OCI-LY1 (cell line): ENCODE measurements around the gene LRFN2.

Experiments used
- H2AFZ ChIP-seq: fragments of 200-600 bp; sonication (generic), shearing (Covaris generic); 2 replicates; pipeline ENCODE4 v1.6.0; 2014; ENCODE audit warnings: antibody characterized with exemption, mild to moderate bottlenecking, low read length
- H3F3A ChIP-seq: fragments of 200-600 bp; sonication (generic), shearing (Covaris generic); 2 replicates; pipeline ENCODE4 v1.6.0; 2014; ENCODE audit warnings: mild to moderate bottlenecking, antibody characterized with exemption, low read length, moderate library complexity; ENCODE audit not compliant: insufficient read depth
- H3K27ac ChIP-seq: fragments of 200-600 bp; sonication (generic); 2 replicates; pipeline ENCODE4 v1.5.1; 2014; ENCODE audit warnings: low read length, mixed run types, mild to moderate bottlenecking, low read depth; ENCODE audit not compliant: poor library complexity, severe bottlenecking
- H3K27me3 ChIP-seq: fragments of 200-600 bp; sonication (generic); 2 replicates; pipeline ENCODE4 v1.6.0; 2014; ENCODE audit warnings: antibody characterized with exemption, mild to moderate bottlenecking, low read length, moderate library complexity; ENCODE audit not compliant: insufficient read depth
- H3K36me3 ChIP-seq: fragments of 200-600 bp; sonication (generic); 2 replicates; pipeline ENCODE4 v1.6.1; 2014; ENCODE audit warnings: mild to moderate bottlenecking, antibody characterized with exemption, low read length, moderate library complexity, mixed read lengths; ENCODE audit not compliant: insufficient read depth
- H3K4me1 ChIP-seq: fragments of 200-600 bp; sonication (generic); 2 replicates; pipeline ENCODE4 v1.5.1; 2014; ENCODE audit warnings: mild to moderate bottlenecking, low read length, moderate library complexity; ENCODE audit not compliant: insufficient read depth, severe bottlenecking
- H3K4me2 ChIP-seq: fragments of 200-600 bp; sonication (generic), shearing (Covaris generic); 2 replicates; pipeline ENCODE4 v1.6.1; 2014; ENCODE audit warnings: low read length
- H3K4me3 ChIP-seq: fragments of 200-600 bp; sonication (generic); 2 replicates; pipeline ENCODE4 v1.5.1; 2014; ENCODE audit warnings: low read length, low read depth, mild to moderate bottlenecking, mixed read lengths; ENCODE audit not compliant: poor library complexity, severe bottlenecking
- H3K79me2 ChIP-seq: fragments of 200-600 bp; shearing (Covaris generic); 2 replicates; pipeline ENCODE4 v1.6.1; 2016; ENCODE audit warnings: mixed run types, low read length, mixed read lengths; ENCODE audit not compliant: insufficient read depth
- H3K9ac ChIP-seq: fragments of 200-600 bp; sonication (generic), shearing (Covaris generic); 2 replicates; pipeline ENCODE4 v1.6.1; 2014; ENCODE audit warnings: mild to moderate bottlenecking, low read length, mixed read lengths
- H3K9me2 ChIP-seq: fragments of 200-600 bp; sonication (generic), shearing (Covaris generic); 2 replicates; pipeline ENCODE4 v1.6.1; 2014; ENCODE audit warnings: low read depth, mild to moderate bottlenecking, low read length, mixed read lengths
- H3K9me3 ChIP-seq: fragments of 200-600 bp; shearing (Covaris generic); 2 replicates; pipeline ENCODE4 v1.6.1; 2014; ENCODE audit warnings: low read length, mixed read lengths
- H4K20me1 ChIP-seq: fragments of 200-600 bp; sonication (generic), shearing (Covaris generic); 2 replicates; pipeline ENCODE4 v1.6.0; 2016; ENCODE audit warnings: mild to moderate bottlenecking, low read length; ENCODE audit not compliant: insufficient read depth
- CTCF ChIP-seq: fragments of 200-600 bp; sonication (generic), shearing (Covaris generic); IDR thresholded peaks from 2 replicates; pipeline ENCODE4 v1.5.1; 2017; ENCODE audit warnings: mild to moderate bottlenecking, antibody characterized with exemption, low read length, moderate library complexity, mixed read lengths
- EZH2 ChIP-seq: fragments of 200-600 bp; sonication (generic), shearing (Covaris generic); IDR thresholded peaks from 2 replicates; pipeline ENCODE4 v1.8.0; 2017; ENCODE audit warnings: borderline replicate concordance, mixed run types, mild to moderate bottlenecking, antibody characterized with exemption, low read length, moderate library complexity, mixed read lengths

Gene LRFN2

GRCh38 chr6:40432982-40433381, 154.2 kb downstream of the LRFN2 start:
- no peaks in the 10 kb centered on the region for H3K9me2 ChIP-seq
- H3K9ac ChIP-seq = no peak overlapping the region
- no peak overlapping the region for H3K4me2 ChIP-seq
- H3K4me3 ChIP-seq = no peak overlapping the region
- no peaks in the 10 kb centered on the region for H3K9me3 ChIP-seq
- no peaks in the 10 kb centered on the region for H3K36me3 ChIP-seq
- H3K27me3 ChIP-seq = no peaks in the 10 kb centered on the region
- TF ChIP-seq CTCF (no peak), EZH2 (no peak)
- H3K4me1 ChIP-seq = no peaks in the 10 kb centered on the region
- no peak overlapping the region for H3K27ac ChIP-seq
- no peaks in the 10 kb centered on the region for H4K20me1 ChIP-seq
- H3F3A ChIP-seq = no peaks in the 10 kb centered on the region
- H2AFZ ChIP-seq = no peak overlapping the region
- H3K79me2 ChIP-seq = no peaks in the 10 kb centered on the region

DNA sequence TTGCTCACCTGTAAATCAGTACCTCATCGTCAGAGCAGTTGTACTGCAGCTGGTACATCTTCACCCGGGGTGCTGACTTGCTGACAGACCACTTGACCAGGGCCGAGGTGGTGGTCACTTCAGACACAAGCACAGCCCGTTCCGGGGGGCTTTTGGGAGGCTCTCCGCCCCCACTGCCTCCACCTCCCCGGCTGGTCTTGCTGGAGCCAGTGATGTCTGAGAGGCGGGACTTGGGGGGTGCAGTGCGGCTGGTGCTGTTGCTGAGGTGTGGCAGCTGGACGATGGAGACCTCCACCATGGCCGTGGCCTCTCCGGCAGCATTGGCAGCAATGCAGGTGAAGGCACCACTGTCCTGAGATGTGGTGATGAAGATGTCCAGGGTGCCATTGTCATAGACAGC, 155.5 kb downstream of the LRFN2 start:
- Histone ChIP-seq H3K4me3 (no peak overlapping the region), H3K27ac (no peak overlapping the region), H3K4me2 (no peak overlapping the region), H3K79me2 (no peaks in the 10 kb centered on the region), H3K4me1 (no peaks in the 10 kb centered on the region), H2AFZ (no peak overlapping the region), H4K20me1 (no peaks in the 10 kb centered on the region), H3K36me3 (no peaks in the 10 kb centered on the region), H3K27me3 (no peaks in the 10 kb centered on the region), H3K9ac (no peak overlapping the region), H3F3A (no peaks in the 10 kb centered on the region), H3K9me2 (no peaks in the 10 kb centered on the region), H3K9me3 (no peaks in the 10 kb centered on the region)
- TF ChIP-seq CTCF = no peak
- no peak for TF ChIP-seq EZH2

DNA sequence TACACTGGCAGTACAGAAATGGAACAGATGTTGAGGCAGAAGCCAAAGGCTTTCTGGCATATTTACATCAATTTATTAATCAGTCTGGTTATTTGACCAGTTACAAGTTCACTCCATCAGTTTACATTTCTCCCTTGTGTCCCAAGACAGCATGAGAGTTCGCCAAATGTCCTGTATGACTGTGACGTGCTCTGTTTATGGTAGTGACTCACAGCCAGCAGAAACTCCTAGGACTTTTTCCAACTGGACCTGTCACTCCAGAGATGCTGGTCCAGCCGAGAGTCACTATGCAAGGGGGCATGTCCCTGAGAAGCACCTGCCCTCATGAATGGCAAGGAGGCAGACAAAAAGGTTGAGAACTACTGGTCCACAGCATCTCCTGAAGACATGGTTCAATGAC, 160.0 kb downstream of the LRFN2 start:
- Histone ChIP-seq H3F3A (no peaks in the 10 kb centered on the region), H3K9me3 (no peaks in the 10 kb centered on the region), H3K4me1 (no peaks in the 10 kb centered on the region), H3K27me3 (no peaks in the 10 kb centered on the region), H3K4me3 (no peak overlapping the region), H2AFZ (no peak overlapping the region), H3K36me3 (no peaks in the 10 kb centered on the region), H3K9ac (no peak overlapping the region), H4K20me1 (no peaks in the 10 kb centered on the region), H3K79me2 (no peaks in the 10 kb centered on the region), H3K9me2 (no peaks in the 10 kb centered on the region), H3K27ac (no peak overlapping the region), H3K4me2 (no peak overlapping the region)
- TF ChIP-seq CTCF = no peak
- TF ChIP-seq EZH2 = no peak
